PC-3 (cell line): Measurements from ENCODE around the gene MBNL1. TPM values are rescaled to one million over a fixed set of nuclear protein-coding genes. Genes with fewer than 3 reads are reported as not detected.

ENCODE experiments used
- ATAC-seq: fragments of 200-7000 bp; cut with Tn5 transposase; 2 replicates; pipeline ENCODE4 v1.9.1; 2020; ENCODE audit warnings: mild to moderate bottlenecking, moderate library complexity
- BruUV-seq: library from RNA; stranded (reverse); fragments of 400-500 nt; replicated peaks from 2 replicates; lab custom pipeline; 2021; lab: Mats Ljungman, UMichigan
- CTCF ChIA-PET: fragments of 300-600 bp; sonication (Branson Sonifier 250); formaldehyde crosslinking; loops from one replicate; lab custom pipeline; 2022; ENCODE audit warnings: antibody characterized with exemption; lab: Charles Lee
- POLR2A ChIA-PET: fragments of 300-600 bp; sonication (Branson Sonifier 250); formaldehyde crosslinking; loops from one replicate; lab custom pipeline; 2022; ENCODE audit warnings: antibody characterized with exemption; ENCODE audit not compliant: unreplicated experiment; lab: Charles Lee
- DNase-seq: peaks from one replicate; pipeline ENCODE4 v3.0.0-alpha.2; 2015
- H2AFZ ChIP-seq: fragments of 300-600 bp; sonication (generic); 2 replicates; pipeline ENCODE4 v1.6.0; 2016; ENCODE audit warnings: antibody characterized with exemption, low read length
- H3F3A ChIP-seq: fragments of 300-600 bp; sonication (generic); one replicate; pipeline ENCODE4 v1.6.0; 2017; ENCODE audit warnings: antibody characterized with exemption, low read length, control low read depth, mild to moderate bottlenecking; ENCODE audit not compliant: unreplicated experiment
- H3K27ac ChIP-seq: fragments of 300-600 bp; sonication (generic); 2 replicates; pipeline ENCODE4 v1.5.1; 2016; ENCODE audit warnings: mild to moderate bottlenecking, low read length
- H3K27me3 ChIP-seq: fragments of 300-600 bp; sonication (generic); 2 replicates; pipeline ENCODE4 v1.6.1; 2016; ENCODE audit warnings: low read length, mixed read lengths
- H3K36me3 ChIP-seq: fragments of 300-600 bp; sonication (generic); 2 replicates; pipeline ENCODE4 v1.6.1; 2016; ENCODE audit warnings: low read depth, mixed run types, low read length, mixed read lengths
- H3K4me1 ChIP-seq: fragments of 300-600 bp; sonication (generic); 2 replicates; pipeline ENCODE4 v1.5.1; 2016; ENCODE audit warnings: low read length; ENCODE audit not compliant: insufficient read depth
- H3K4me2 ChIP-seq: fragments of 300-600 bp; sonication (generic); 2 replicates; pipeline ENCODE4 v1.6.0; 2016; ENCODE audit warnings: low read length
- H3K4me3 ChIP-seq: fragments of 300-600 bp; sonication (generic); 2 replicates; pipeline ENCODE4 v1.5.1; 2016; ENCODE audit warnings: mild to moderate bottlenecking, low read length, mixed read lengths
- H3K79me2 ChIP-seq: fragments of 300-600 bp; sonication (generic); 2 replicates; pipeline ENCODE4 v1.6.1; 2017; ENCODE audit warnings: low read length, mixed read lengths
- H3K9ac ChIP-seq: fragments of 300-600 bp; sonication (generic); 2 replicates; pipeline ENCODE4 v1.6.0; 2016; ENCODE audit warnings: mild to moderate bottlenecking, low read length
- H3K9me2 ChIP-seq: fragments of 300-600 bp; sonication (generic); replicated peaks from 2 replicates; pipeline ENCODE4 v1.6.1; 2016; ENCODE audit warnings: mixed run types, low read length, mixed read lengths
- H3K9me3 ChIP-seq: fragments of 300-600 bp; sonication (generic); 2 replicates; pipeline ENCODE4 v1.6.1; 2016; ENCODE audit warnings: low read length, mixed read lengths
- H4K20me1 ChIP-seq: fragments of 300-600 bp; sonication (generic); 2 replicates; pipeline ENCODE4 v1.6.1; 2016; ENCODE audit warnings: low read length, mixed read lengths
- EZH2 ChIP-seq: fragments of 300-600 bp; sonication (generic); IDR thresholded peaks from one replicate; pipeline ENCODE4 v1.6.1; 2017; ENCODE audit warnings: antibody characterized with exemption, mild to moderate bottlenecking, low read length; ENCODE audit not compliant: unreplicated experiment
- EZH2phosphoT487 ChIP-seq: fragments of 300-600 bp; sonication (generic); IDR thresholded peaks from 2 replicates; pipeline ENCODE4 v1.6.1; 2018; ENCODE audit warnings: mild to moderate bottlenecking, antibody characterized with exemption, low read length, borderline replicate concordance
- intact Hi-C: fragments of 100-400 bp; cut with micrococcal nuclease; formaldehyde crosslinking; loops from 2 replicates; pipeline ENCODE4 v1.9.0; 2023
- total RNA-seq: library from RNA; depleted of rRNA; stranded (reverse); fragments of >200 nt; gene quantifications from 2 replicates; pipeline ENCODE4 v1.2.3, GENCODE V29; 2014
- TF ChIP-seq, protein P1 (sequence below): fragments of 300-600 bp; sonication (generic); conservative IDR thresholded peaks from 2 replicates; pipeline ENCODE4 v1.5.1; 2017; ENCODE audit warnings: antibody characterized with exemption, low read depth, mild to moderate bottlenecking, low read length

Gene MBNL1
- total RNA-seq, 1 experiment from 2014 or later, result 161 TPM

GRCh38 chr3:152307829-152308474 lies 39.2 kb downstream of the MBNL1 start:
- TF ChIP-seq, protein P1, sequence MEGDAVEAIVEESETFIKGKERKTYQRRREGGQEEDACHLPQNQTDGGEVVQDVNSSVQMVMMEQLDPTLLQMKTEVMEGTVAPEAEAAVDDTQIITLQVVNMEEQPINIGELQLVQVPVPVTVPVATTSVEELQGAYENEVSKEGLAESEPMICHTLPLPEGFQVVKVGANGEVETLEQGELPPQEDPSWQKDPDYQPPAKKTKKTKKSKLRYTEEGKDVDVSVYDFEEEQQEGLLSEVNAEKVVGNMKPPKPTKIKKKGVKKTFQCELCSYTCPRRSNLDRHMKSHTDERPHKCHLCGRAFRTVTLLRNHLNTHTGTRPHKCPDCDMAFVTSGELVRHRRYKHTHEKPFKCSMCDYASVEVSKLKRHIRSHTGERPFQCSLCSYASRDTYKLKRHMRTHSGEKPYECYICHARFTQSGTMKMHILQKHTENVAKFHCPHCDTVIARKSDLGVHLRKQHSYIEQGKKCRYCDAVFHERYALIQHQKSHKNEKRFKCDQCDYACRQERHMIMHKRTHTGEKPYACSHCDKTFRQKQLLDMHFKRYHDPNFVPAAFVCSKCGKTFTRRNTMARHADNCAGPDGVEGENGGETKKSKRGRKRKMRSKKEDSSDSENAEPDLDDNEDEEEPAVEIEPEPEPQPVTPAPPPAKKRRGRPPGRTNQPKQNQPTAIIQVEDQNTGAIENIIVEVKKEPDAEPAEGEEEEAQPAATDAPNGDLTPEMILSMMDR, result no peak
- TF ChIP-seq EZH2 (no peak), EZH2phosphoT487 (no peak)
- H2AFZ ChIP-seq, result no peak overlapping the region
- no peaks in the 10 kb centered on the region for H4K20me1 ChIP-seq
- no peaks in the 10 kb centered on the region for H3K27me3 ChIP-seq
- peak overlapping the region; percentile 60 for H3K4me3 ChIP-seq
- intact Hi-C loops, result loop anchor here (1.0 to 10.0 kb wide), 4 partner anchors 23 to 281 kb away; partner anchors contain the start of gene MBNL1
- peak; percentile 92 for DNase-seq
- peaks cover 66% of the 10 kb centered on the region for H3K4me1 ChIP-seq
- ChIA-PET CTCF (interaction anchor here (0.6 kb wide), 1 partner anchor 1222 kb away, joined by 8 read pairs; no protein-coding TSS in a partner anchor), POLR2A (interaction anchor here (0.6 kb wide), 1 partner anchor 90 kb away, joined by 5 read pairs; no protein-coding TSS in a partner anchor)
- peak overlapping the region; percentile 97 for H3K27ac ChIP-seq
- no peaks in the 10 kb centered on the region for H3K9me2 ChIP-seq
- H3K4me2 ChIP-seq, result peak overlapping the region; percentile 87
- TSS peak; percentile 34 for BruUV-seq
- no peaks in the 10 kb centered on the region for H3K9me3 ChIP-seq
- peaks cover 14% of the 10 kb centered on the region for H3F3A ChIP-seq
- peak overlapping the region; percentile 85 for H3K9ac ChIP-seq
- H3K36me3 ChIP-seq, result no peaks in the 10 kb centered on the region
- peak; percentile 68 for ATAC-seq
- H3K79me2 ChIP-seq, result peaks cover 88% of the 10 kb centered on the region

DNA sequence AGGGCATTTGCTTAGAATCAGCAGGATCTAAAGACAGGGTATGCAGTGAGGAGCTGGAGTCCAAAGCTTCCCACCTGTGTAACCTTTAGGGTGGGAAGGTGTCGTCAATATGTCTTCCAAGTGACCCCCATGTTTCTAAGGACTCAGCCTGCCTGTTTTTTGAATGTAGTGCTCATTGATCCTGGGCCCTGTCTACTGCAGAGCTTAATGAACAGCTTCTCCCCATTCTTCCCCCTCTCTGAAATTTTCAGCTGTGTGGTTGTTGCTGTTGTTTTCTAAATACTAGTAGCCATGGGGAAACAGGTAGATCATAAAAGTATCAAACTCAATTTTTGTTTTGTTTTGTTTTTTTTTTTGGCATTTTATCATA lies 39.7 kb downstream of the MBNL1 start:
- Histone ChIP-seq H3K79me2 (peaks cover 88% of the 10 kb centered on the region), H3K4me3 (peak overlapping the region; percentile 41), H3K9me3 (no peaks in the 10 kb centered on the region), H2AFZ (no peak overlapping the region), H3K36me3 (no peaks in the 10 kb centered on the region), H4K20me1 (no peaks in the 10 kb centered on the region), H3K27me3 (no peaks in the 10 kb centered on the region), H3K4me2 (peak overlapping the region; percentile 87), H3K27ac (peak overlapping the region; percentile 97), H3K9ac (peak overlapping the region; percentile 78), H3K4me1 (peaks cover 66% of the 10 kb centered on the region), H3K9me2 (no peaks in the 10 kb centered on the region), H3F3A (peaks cover 14% of the 10 kb centered on the region)
- ChIA-PET POLR2A (interaction anchor here (0.6 to 0.7 kb wide), 2 partner anchors 19 to 149 kb away, joined by 4 to 5 read pairs; no protein-coding TSS in a partner anchor), CTCF (interaction anchor here (0.6 kb wide), 1 partner anchor 1222 kb away, joined by 8 read pairs; no protein-coding TSS in a partner anchor)
- ATAC-seq (no peak), DNase-seq (no peak)
- intact Hi-C loops, result loop anchor here (2.0 to 10.0 kb wide), 2 partner anchors 136 to 282 kb away; no protein-coding TSS in a partner anchor
- no peak for TF ChIP-seq EZH2
- TF ChIP-seq, protein P1, result no peak
- no TSS peak for BruUV-seq

DNA sequence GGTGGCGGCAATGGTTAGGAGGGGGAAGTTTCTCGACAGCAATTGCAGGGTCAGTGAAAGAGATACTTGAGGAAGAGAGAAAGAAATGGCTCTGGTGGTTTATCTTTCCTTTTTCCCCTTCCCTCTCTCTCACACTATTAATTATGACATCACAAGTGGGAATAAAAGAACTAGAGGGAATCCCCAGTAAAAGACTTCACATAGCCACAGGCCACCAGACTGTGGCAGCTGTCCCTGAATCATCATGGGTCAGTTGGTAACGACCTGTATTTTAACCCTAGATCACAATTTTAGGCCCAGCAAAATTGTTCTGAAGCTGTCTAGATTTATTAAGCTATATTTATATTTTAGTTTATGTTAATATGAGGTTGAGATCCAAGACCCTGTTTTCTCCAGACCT lies 40.3 kb downstream of the MBNL1 start:
- H3K4me1 ChIP-seq, result peaks cover 64% of the 10 kb centered on the region
- CTCF ChIA-PET, result no interaction called here
- intact Hi-C loops, result loop anchor here (2.0 to 10.0 kb wide), 2 partner anchors 136 to 282 kb away; no protein-coding TSS in a partner anchor

More for the DNA sequence above, 40.3 kb downstream of the MBNL1 start:
- peak overlapping the region; percentile 97 for H3K27ac ChIP-seq
- BruUV-seq, result no TSS peak
- H3K4me2 ChIP-seq, result peak overlapping the region; percentile 87
- no peaks in the 10 kb centered on the region for H3K9me3 ChIP-seq
- H3K27me3 ChIP-seq, result no peaks in the 10 kb centered on the region
- POLR2A ChIA-PET, result interaction anchor here (0.6 to 0.7 kb wide), 2 partner anchors 19 to 149 kb away, joined by 4 to 5 read pairs; no protein-coding TSS in a partner anchor
- ATAC-seq, result no peak
- no peaks in the 10 kb centered on the region for H3K9me2 ChIP-seq
- no peak overlapping the region for H2AFZ ChIP-seq
- DNase-seq, result no peak
- H3K4me3 ChIP-seq, result no peak overlapping the region
- no peaks in the 10 kb centered on the region for H3K36me3 ChIP-seq
- H4K20me1 ChIP-seq, result no peaks in the 10 kb centered on the region
- H3K79me2 ChIP-seq, result peaks cover 88% of the 10 kb centered on the region
- TF ChIP-seq EZH2 (no peak), EZH2phosphoT487 (no peak)
- TF ChIP-seq, protein P1, result no peak
- peak overlapping the region; percentile 78 for H3K9ac ChIP-seq
- peaks cover 14% of the 10 kb centered on the region for H3F3A ChIP-seq
